ENCODE measurements around the gene PRICKLE2. TPM values are rescaled to one million over a fixed set of nuclear protein-coding genes. Genes with fewer than 3 reads are reported as not detected.

PRICKLE2 gene
- total and polyA plus RNA-seq, 2 donors (not counting 1 experiment from before 2014, with no cell fraction given): 14.1 to 29.4 TPM

GRCh38 chr3:64187065-64187959 is 38.0 kb downstream of the PRICKLE2 start:
- Histone ChIP-seq H3K79me2 (ENCODE audit: control insufficient read depth, insufficient read depth, low read length) (peaks cover 3% of the 10 kb centered on the region), H3K9ac (ENCODE audit: insufficient read depth, low read length) (peak overlapping the region; percentile 46), H3K27me3 (ENCODE audit: control insufficient read depth, insufficient read depth, low read length) (no peaks in the 10 kb centered on the region), H3K4me1 (ENCODE audit: control insufficient read depth, extremely low read depth, insufficient read depth, low read length) (peaks cover 48% of the 10 kb centered on the region), H3K36me3 (ENCODE audit: control insufficient read depth, insufficient read depth, low read length) (no peaks in the 10 kb centered on the region), H3K27ac (ENCODE audit: insufficient read depth, low read length) (peak overlapping the region; percentile 90), H3K4me2 (ENCODE audit: extremely low read depth, insufficient read depth, low read length) (peak overlapping the region; percentile 62), H2AFZ (ENCODE audit: low read length) (no peak overlapping the region), H4K20me1 (ENCODE audit: control insufficient read depth, extremely low read depth, insufficient read depth, low read length) (no peaks in the 10 kb centered on the region), H3K4me3 (replicated peaks in 1 of 4; ENCODE audit: control extremely low read depth in 1 of 4, insufficient read depth in 1 of 4, low read depth in 3 of 4, low read length in 4 of 4) (peak overlapping the region in 1 of 4 experiments; percentile 11), H3K9me3 (ENCODE audit: control insufficient read depth, insufficient read depth, low read depth, low read length) (no peaks in the 10 kb centered on the region)
- no peak for TF ChIP-seq CTCF (conservative IDR thresholded peaks at IDR 0.05 in 1 of 2, IDR thresholded peaks at IDR 0.05 in 1 of 2; ENCODE audit: low read depth in 1 of 2, low read length in 2 of 2)
- TF ChIP-seq EZH2 (IDR thresholded peaks at IDR 0.05; ENCODE audit: low read length, missing control alignments): no peak
- DNase-seq (ENCODE audit: low read depth in 2 of 2): peak; percentile 97 to 99

DNA sequence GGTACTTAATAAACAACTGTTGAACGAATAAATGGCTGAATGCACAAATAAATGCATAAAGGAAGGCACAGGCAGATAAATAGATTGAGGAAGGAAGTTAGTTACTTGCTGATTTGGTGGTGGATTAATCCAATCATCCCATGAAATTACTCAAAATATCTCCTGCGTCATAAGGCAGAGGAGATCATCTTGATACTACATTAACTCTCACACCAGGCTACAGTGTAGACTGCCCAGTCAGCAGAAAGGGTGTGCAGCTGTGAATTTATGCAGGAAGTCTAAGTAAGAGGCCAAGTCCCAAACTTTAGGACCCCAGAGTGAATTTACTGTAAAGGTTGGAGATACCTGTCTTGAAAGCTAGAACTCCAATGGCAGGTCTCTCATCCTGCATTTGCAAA is 38.6 kb downstream of the PRICKLE2 start:
- Histone ChIP-seq H3K27ac (ENCODE audit: insufficient read depth, low read length) (peak overlapping the region; percentile 90), H3K27me3 (ENCODE audit: control insufficient read depth, insufficient read depth, low read length) (no peaks in the 10 kb centered on the region), H2AFZ (ENCODE audit: low read length) (no peak overlapping the region), H3K4me3 (replicated peaks in 1 of 4; ENCODE audit: control extremely low read depth in 1 of 4, insufficient read depth in 1 of 4, low read depth in 3 of 4, low read length in 4 of 4) (no peak overlapping the region), H3K9ac (ENCODE audit: insufficient read depth, low read length) (no peak overlapping the region), H3K79me2 (ENCODE audit: control insufficient read depth, insufficient read depth, low read length) (peaks cover 3% of the 10 kb centered on the region), H3K4me2 (ENCODE audit: extremely low read depth, insufficient read depth, low read length) (peak overlapping the region; percentile 53), H4K20me1 (ENCODE audit: control insufficient read depth, extremely low read depth, insufficient read depth, low read length) (no peaks in the 10 kb centered on the region), H3K36me3 (ENCODE audit: control insufficient read depth, insufficient read depth, low read length) (no peaks in the 10 kb centered on the region), H3K4me1 (ENCODE audit: control insufficient read depth, extremely low read depth, insufficient read depth, low read length) (peaks cover 47% of the 10 kb centered on the region), H3K9me3 (ENCODE audit: control insufficient read depth, insufficient read depth, low read depth, low read length) (no peaks in the 10 kb centered on the region)
- DNase-seq (ENCODE audit: low read depth in 2 of 2): no peak
- TF ChIP-seq EZH2 (IDR thresholded peaks at IDR 0.05; ENCODE audit: low read length, missing control alignments) (no peak), CTCF (conservative IDR thresholded peaks at IDR 0.05 in 1 of 2, IDR thresholded peaks at IDR 0.05 in 1 of 2; ENCODE audit: low read depth in 1 of 2, low read length in 2 of 2) (no peak)

- no peaks in the 10 kb centered on the region for H3K9me3 ChIP-seq (ENCODE audit: control insufficient read depth, insufficient read depth, low read depth, low read length)
- H3K79me2 ChIP-seq (ENCODE audit: control insufficient read depth, insufficient read depth, low read length): peaks cover 3% of the 10 kb centered on the region
- no peak overlapping the region for H3K4me3 ChIP-seq (replicated peaks in 1 of 4; ENCODE audit: control extremely low read depth in 1 of 4, insufficient read depth in 1 of 4, low read depth in 3 of 4, low read length in 4 of 4)
- H3K9ac ChIP-seq (ENCODE audit: insufficient read depth, low read length): no peak overlapping the region
- H4K20me1 ChIP-seq (ENCODE audit: control insufficient read depth, extremely low read depth, insufficient read depth, low read length): no peaks in the 10 kb centered on the region
- DNase-seq (ENCODE audit: low read depth in 2 of 2): no peak
- peaks cover 37% of the 10 kb centered on the region for H3K4me1 ChIP-seq (ENCODE audit: control insufficient read depth, extremely low read depth, insufficient read depth, low read length)
- H3K27ac ChIP-seq (ENCODE audit: insufficient read depth, low read length): no peak overlapping the region
- no peak overlapping the region for H2AFZ ChIP-seq (ENCODE audit: low read length)
- no peaks in the 10 kb centered on the region for H3K27me3 ChIP-seq (ENCODE audit: control insufficient read depth, insufficient read depth, low read length)
- H3K36me3 ChIP-seq (ENCODE audit: control insufficient read depth, insufficient read depth, low read length): no peaks in the 10 kb centered on the region
- TF ChIP-seq EZH2 (IDR thresholded peaks at IDR 0.05; ENCODE audit: low read length, missing control alignments): no peak
- TF ChIP-seq CTCF (conservative IDR thresholded peaks at IDR 0.05 in 1 of 2, IDR thresholded peaks at IDR 0.05 in 1 of 2; ENCODE audit: low read depth in 1 of 2, low read length in 2 of 2): no peak
- no peak overlapping the region for H3K4me2 ChIP-seq (ENCODE audit: extremely low read depth, insufficient read depth, low read length)
Measured at GRCh38 chr3:64185436-64185835, 39.8 kb downstream of the PRICKLE2 start.
